Endothelial cell of umbilical vein (primary cell): ENCODE data around the gene TRIM47. TPM values are rescaled to one million over a fixed set of nuclear protein-coding genes. Genes with fewer than 3 reads are reported as not detected.

Experiments
- BruUV-seq: library from RNA; stranded (reverse); fragments of 400-500 nt; replicated peaks from 2 replicates; lab custom pipeline; 2021; lab: Mats Ljungman, UMichigan
- CTCF ChIA-PET: fragments of 300-600, 350-600 bp; sonication (Branson Sonifier 250); formaldehyde crosslinking; loops from one replicate; lab custom pipeline; 2021; ENCODE audit warnings: antibody characterized with exemption, inconsistent platforms; lab: Charles Lee
- POLR2A ChIA-PET: fragments of 300-600, 350-600 bp; sonication (Branson Sonifier 250); formaldehyde crosslinking; loops from one replicate; lab custom pipeline; 2021; ENCODE audit warnings: antibody characterized with exemption, inconsistent platforms; lab: Charles Lee
- DNase-seq: peaks from one replicate; pipeline ENCODE4 v3.0.0-alpha.2; 2011; ENCODE audit warnings: low read depth, low spot score
- FAIRE-seq: peaks from 2 replicates; lab custom pipeline; 2011; peaks lifted over from hg19 to GRCh38; lab: Jason Lieb, UNC
- H2AFZ ChIP-seq: 2 replicates; pipeline ENCODE4 v1.6.0; 2012; ENCODE audit warnings: low read depth, low read length, control low read depth, inconsistent platforms
- H3K27ac ChIP-seq: 2 replicates; pipeline ENCODE4 v1.5.1; 2011; ENCODE audit warnings: low read depth, mild to moderate bottlenecking, control low read depth, low read length, moderate library complexity; ENCODE audit not compliant: insufficient read depth
- H3K27me3 ChIP-seq, 2 experiments: 2 replicates each; pipeline versions ENCODE4 v1.6.0 to v1.6.1; 2011; ENCODE audit warnings: low read length in 2 of 2, mixed read lengths in 1 of 2; ENCODE audit not compliant: control insufficient read depth in 2 of 2, insufficient read depth in 2 of 2
- H3K36me3 ChIP-seq, 2 experiments: 2 replicates in 1 of 2; 3 replicates in 1 of 2; pipeline ENCODE4 v1.5.1; 2011; ENCODE audit warnings: low read length in 2 of 2, mild to moderate bottlenecking in 1 of 2, moderate library complexity in 1 of 2; ENCODE audit not compliant: control insufficient read depth in 2 of 2, insufficient read depth in 2 of 2; ENCODE audit errors: extremely low read depth in 1 of 2
- H3K4me1 ChIP-seq: 3 replicates; pipeline ENCODE4 v1.5.1; 2011; ENCODE audit warnings: mild to moderate bottlenecking, low read length; ENCODE audit not compliant: control insufficient read depth, insufficient read depth; ENCODE audit errors: extremely low read depth
- H3K4me2 ChIP-seq: 2 replicates; pipeline ENCODE4 v1.6.1; 2011; ENCODE audit warnings: low read length, control low read depth, mixed read lengths; ENCODE audit not compliant: insufficient read depth
- H3K4me3 ChIP-seq, 3 experiments: fragments of 200-600 bp in 1 of 3; sonication (generic), shearing (Covaris generic) in 1 of 3; replicated peaks in 1 of 3; 2 replicates each; pipeline ENCODE4 v1.5.1; 2011 to 2016; ENCODE audit warnings: control low read depth in 3 of 3, low read length in 3 of 3, mild to moderate bottlenecking in 2 of 3, inconsistent platforms in 1 of 3, low read depth in 1 of 3, moderate library complexity in 1 of 3; ENCODE audit not compliant: insufficient read depth in 1 of 3
- H3K79me2 ChIP-seq: 2 replicates; pipeline ENCODE4 v1.6.0; 2012; ENCODE audit warnings: low read length, inconsistent platforms; ENCODE audit not compliant: control insufficient read depth, insufficient read depth
- H3K9ac ChIP-seq: replicated peaks from 2 replicates; pipeline ENCODE3; 2011; ENCODE audit warnings: low read length, control low read depth; ENCODE audit not compliant: insufficient read depth; ENCODE audit errors: extremely low read depth
- H3K9me1 ChIP-seq: replicated peaks from 3 replicates; pipeline ENCODE4 v1.6.0; 2011; ENCODE audit warnings: mild to moderate bottlenecking, low read length; ENCODE audit not compliant: control insufficient read depth, insufficient read depth; ENCODE audit errors: extremely low read depth
- H3K9me3 ChIP-seq: replicated peaks from 2 replicates; pipeline ENCODE4 v1.5.1; 2012; ENCODE audit warnings: low read length, inconsistent platforms; ENCODE audit not compliant: control insufficient read depth, insufficient read depth
- H4K20me1 ChIP-seq: replicated peaks from 2 replicates; pipeline ENCODE3; 2011; ENCODE audit warnings: mild to moderate bottlenecking, low read length; ENCODE audit not compliant: control insufficient read depth, insufficient read depth; ENCODE audit errors: extremely low read depth
- dilution Hi-C: fragments of 300-500 bp; cut with MboI; formaldehyde crosslinking; loops from one replicate; pipeline ENCODE4 v1.15.0; 2019; ENCODE audit warnings: low sequenced_read_pairs; ENCODE audit not compliant: extremely low pct_ligation_motif_present
- intact Hi-C: fragments of 100-400 bp; cut with micrococcal nuclease; formaldehyde crosslinking; loops from one replicate; pipeline ENCODE4 v1.10.0; 2022
- polyA plus RNA-seq, 4 experiments: library from polyadenylated mRNA; depleted of rRNA in 3 of 4; stranded (reverse) in 3 of 4; unstranded in 1 of 4; fragments of >200 nt; gene quantifications; 2 replicates each; pipeline versions ENCODE4 v1.2.1 to v1.2.3, GENCODE V29; 2011 to 2012; ENCODE audit warnings: missing spikeins in 1 of 4
- total RNA-seq: library from RNA; stranded (reverse); gene quantifications from 2 replicates; pipeline ENCODE4 v1.2.3, GENCODE V29; 2021
- TF ChIP-seq, protein P1 (sequence below): IDR thresholded peaks from 2 replicates; pipeline ENCODE4 v1.6.1; 2011; ENCODE audit not compliant: insufficient read depth, insufficient read length
- TF ChIP-seq, protein P2 (sequence below), 2 donors: IDR thresholded peaks; 1 replicate in 1 of 2; 2 replicates in 1 of 2; pipeline ENCODE4 v1.5.1; 2011; ENCODE audit warnings: low read length in 2 of 2, mild to moderate bottlenecking in 2 of 2, moderate library complexity in 2 of 2, control low read depth in 1 of 2, inconsistent platforms in 1 of 2, low read depth in 1 of 2; ENCODE audit not compliant: insufficient read depth in 1 of 2; ENCODE audit errors: extremely low read depth in 1 of 2

TRIM47 gene
- total and polyA plus RNA-seq, 2 donors (not counting 3 experiments of a cell fraction or from before 2014, with no cell fraction given): 67.7 to 75.1 TPM

DNA sequence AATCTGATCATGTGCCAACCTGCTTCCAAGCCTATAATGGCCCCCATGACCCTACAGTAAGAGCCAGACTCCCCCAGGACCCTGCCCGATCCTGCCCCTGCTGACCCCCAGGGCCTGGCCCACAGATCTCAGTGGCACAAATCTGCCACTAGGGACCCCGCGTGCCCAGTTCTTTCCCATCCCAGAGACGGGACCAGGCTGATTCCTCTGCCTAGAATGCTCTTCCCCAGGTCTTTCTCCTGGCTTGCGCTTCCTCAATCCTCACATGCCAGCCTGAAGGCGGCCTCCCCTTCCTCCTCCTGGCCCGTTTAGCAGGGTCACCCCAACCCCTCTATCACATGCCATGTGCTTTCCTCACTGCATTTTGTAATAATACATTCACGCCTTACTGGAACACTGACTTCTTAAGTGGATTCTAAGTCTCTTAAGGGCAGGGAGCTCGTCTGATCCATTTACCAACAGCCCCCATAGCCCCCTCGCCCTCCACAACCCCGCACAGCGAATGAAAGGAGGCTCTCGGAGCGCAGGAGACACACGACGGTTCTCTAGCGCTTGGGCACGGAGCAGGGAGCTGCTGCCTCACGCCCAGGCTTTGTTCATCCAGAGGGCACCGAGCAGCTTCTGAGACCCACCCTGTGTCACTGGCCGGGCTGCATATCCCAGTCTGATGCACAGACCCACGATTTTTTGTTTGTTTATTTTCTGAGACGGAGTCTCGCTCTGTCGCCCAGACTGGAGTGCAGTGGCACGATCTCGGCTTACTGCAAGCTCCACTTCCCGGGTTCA is 17.2 kb upstream of the TRIM47 start:
- POLR2A ChIA-PET: interaction anchor here (1.3 kb wide), 1 partner anchor 116 kb away, joined by 4 read pairs; no protein-coding TSS in a partner anchor

More for the DNA sequence above, 17.2 kb upstream of the TRIM47 start:
- TSS peak; percentile 11 for BruUV-seq
- peaks cover 22% of the 10 kb centered on the region for H3K79me2 ChIP-seq
- H3K9me3 ChIP-seq: no peaks in the 10 kb centered on the region
- no peaks in the 10 kb centered on the region for H3K27me3 ChIP-seq
- CTCF ChIA-PET: interaction anchor here (0.7 to 3.6 kb wide), 21 partner anchors 9 to 142 kb away, joined by 3 to 42 read pairs (median 6); partner anchors contain the start of genes GALK1, MRPL38, TRIM47 and WBP2
- FAIRE-seq (peak; percentile 75), DNase-seq (peak; percentile 48)
- TF ChIP-seq, protein P1, sequence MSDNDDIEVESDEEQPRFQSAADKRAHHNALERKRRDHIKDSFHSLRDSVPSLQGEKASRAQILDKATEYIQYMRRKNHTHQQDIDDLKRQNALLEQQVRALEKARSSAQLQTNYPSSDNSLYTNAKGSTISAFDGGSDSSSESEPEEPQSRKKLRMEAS: no peak
- TF ChIP-seq, protein P2, sequence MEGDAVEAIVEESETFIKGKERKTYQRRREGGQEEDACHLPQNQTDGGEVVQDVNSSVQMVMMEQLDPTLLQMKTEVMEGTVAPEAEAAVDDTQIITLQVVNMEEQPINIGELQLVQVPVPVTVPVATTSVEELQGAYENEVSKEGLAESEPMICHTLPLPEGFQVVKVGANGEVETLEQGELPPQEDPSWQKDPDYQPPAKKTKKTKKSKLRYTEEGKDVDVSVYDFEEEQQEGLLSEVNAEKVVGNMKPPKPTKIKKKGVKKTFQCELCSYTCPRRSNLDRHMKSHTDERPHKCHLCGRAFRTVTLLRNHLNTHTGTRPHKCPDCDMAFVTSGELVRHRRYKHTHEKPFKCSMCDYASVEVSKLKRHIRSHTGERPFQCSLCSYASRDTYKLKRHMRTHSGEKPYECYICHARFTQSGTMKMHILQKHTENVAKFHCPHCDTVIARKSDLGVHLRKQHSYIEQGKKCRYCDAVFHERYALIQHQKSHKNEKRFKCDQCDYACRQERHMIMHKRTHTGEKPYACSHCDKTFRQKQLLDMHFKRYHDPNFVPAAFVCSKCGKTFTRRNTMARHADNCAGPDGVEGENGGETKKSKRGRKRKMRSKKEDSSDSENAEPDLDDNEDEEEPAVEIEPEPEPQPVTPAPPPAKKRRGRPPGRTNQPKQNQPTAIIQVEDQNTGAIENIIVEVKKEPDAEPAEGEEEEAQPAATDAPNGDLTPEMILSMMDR (IDR thresholded peaks at IDR 0.05; ENCODE audit: extremely low read depth in 1 of 2, insufficient read depth in 1 of 2, low read depth in 1 of 2, low read length in 2 of 2): peak; percentile 48 to 66
- peak overlapping the region; percentile 23 to 58 (median 57) for H3K4me3 ChIP-seq
- dilution Hi-C loops: no loop called here
- peaks cover 0 to 27% of the 10 kb centered on the region in 2 experiments for H3K36me3 ChIP-seq
- H3K27ac ChIP-seq: peak overlapping the region; percentile 67
- no peaks in the 10 kb centered on the region for H4K20me1 ChIP-seq
- no peaks in the 10 kb centered on the region for H3K9me1 ChIP-seq
- H2AFZ ChIP-seq: peak overlapping the region; percentile 27
- peaks cover 11% of the 10 kb centered on the region for H3K4me1 ChIP-seq
- peak overlapping the region; percentile 70 for H3K9ac ChIP-seq
- H3K4me2 ChIP-seq: peak overlapping the region; percentile 49
- intact Hi-C loops: loop anchor here (1.0 to 5.0 kb wide), 4 partner anchors 18 to 118 kb away; partner anchors contain the start of genes UNC13D and WBP2
